Karpas-422 (cell line): ENCODE data around the gene DGAT2L6. TPM values are rescaled to one million over a fixed set of nuclear protein-coding genes. Genes with fewer than 3 reads are reported as not detected.
"Not testable (repeated sequence)": the region's sequence is repeated elsewhere in the genome, so short reads cannot be mapped to it uniquely, and the experiment has no call there.

Source experiments
- DNase-seq: peaks from one replicate; pipeline ENCODE4 v3.0.0-alpha.2; 2015
- H2AFZ ChIP-seq: fragments of 200-600 bp; sonication (generic); 2 replicates; pipeline ENCODE4 v1.6.1; 2014; ENCODE audit warnings: antibody characterized with exemption, low read length, mixed read lengths
- H3K27ac ChIP-seq: fragments of 200-600 bp; sonication (generic); 2 replicates; pipeline ENCODE4 v1.5.1; 2014; ENCODE audit warnings: mild to moderate bottlenecking, low read length, moderate library complexity
- H3K27me3 ChIP-seq: fragments of 200-600 bp; sonication (generic); 2 replicates; pipeline ENCODE4 v1.6.1; 2014; ENCODE audit warnings: low read length, mixed read lengths
- H3K36me3 ChIP-seq: fragments of 200-600 bp; sonication (generic); 2 replicates; pipeline ENCODE4 v1.6.1; 2014; ENCODE audit warnings: low read length, mixed read lengths; ENCODE audit not compliant: insufficient read depth
- H3K4me1 ChIP-seq: fragments of 200-600 bp; sonication (generic); 2 replicates; pipeline ENCODE4 v1.6.1; 2014; ENCODE audit warnings: mild to moderate bottlenecking, low read length, mixed read lengths
- H3K4me2 ChIP-seq: fragments of 200-600 bp; sonication (generic); 2 replicates; pipeline ENCODE4 v1.6.1; 2014; ENCODE audit warnings: low read length, low read depth, mild to moderate bottlenecking; ENCODE audit not compliant: poor library complexity, severe bottlenecking
- H3K4me3 ChIP-seq: fragments of 200-600 bp; sonication (generic); 2 replicates; pipeline ENCODE4 v1.5.1; 2014; ENCODE audit warnings: mild to moderate bottlenecking, antibody characterized with exemption, low read length, mixed read lengths
- H3K79me2 ChIP-seq: fragments of 200-600 bp; sonication (generic); 2 replicates; pipeline ENCODE4 v1.6.1; 2014; ENCODE audit warnings: mild to moderate bottlenecking, low read length, mixed read lengths
- H3K9ac ChIP-seq: fragments of 200-600 bp; sonication (generic); 2 replicates; pipeline ENCODE4 v1.6.0; 2014; ENCODE audit warnings: low read length
- H3K9me2 ChIP-seq: fragments of 200-600 bp; sonication (generic), shearing (Covaris generic); replicated peaks from 2 replicates; pipeline ENCODE4 v1.6.0; 2014; ENCODE audit warnings: mild to moderate bottlenecking, low read length, moderate library complexity; ENCODE audit not compliant: insufficient read depth
- H3K9me3 ChIP-seq: fragments of 300-700, 200-600 bp; sonication (generic); 2 replicates; pipeline ENCODE4 v1.6.1; 2014; ENCODE audit warnings: low read length, mixed read lengths
- H4K20me1 ChIP-seq: fragments of 200-600 bp; sonication (generic); 2 replicates; pipeline ENCODE4 v1.6.1; 2014; ENCODE audit warnings: mild to moderate bottlenecking, antibody characterized with exemption, low read length, low read depth; ENCODE audit not compliant: insufficient read depth
- total RNA-seq: library from RNA; depleted of rRNA; stranded (reverse); fragments of >200 nt; shearing (Covaris generic); gene quantifications from 2 replicates; pipeline ENCODE4 v1.2.3, GENCODE V29; 2014; ENCODE audit warnings: low replicate concordance

The DGAT2L6 gene
- total RNA-seq, 1 experiment from 2014 or later, result not detected

DNA sequence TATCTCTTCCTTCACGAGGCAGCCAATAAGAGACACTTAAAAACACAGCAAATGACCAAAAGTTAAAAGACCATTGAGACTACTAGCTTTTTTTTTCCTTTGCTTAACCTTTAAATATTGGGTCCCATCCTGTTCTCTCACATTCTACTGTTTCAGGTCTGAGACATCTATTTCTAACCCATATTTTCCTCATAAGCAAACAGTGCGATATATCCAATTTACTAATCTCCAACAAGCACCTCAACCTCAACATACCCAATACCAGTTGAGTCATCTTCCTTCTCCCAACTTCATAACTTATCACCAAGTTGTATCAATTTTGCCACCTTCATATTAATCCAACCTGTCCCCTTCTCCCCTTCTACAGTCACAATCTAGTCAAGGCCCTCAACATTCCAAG is 64.2 kb downstream of the DGAT2L6 start:
- DNase-seq, result no peak
- no peak overlapping the region for H3K4me2 ChIP-seq
- H3K9me2 ChIP-seq, result no peaks in the 10 kb centered on the region
- no peaks in the 10 kb centered on the region for H3K9me3 ChIP-seq
- no peaks in the 10 kb centered on the region for H3K27me3 ChIP-seq
- no peaks in the 10 kb centered on the region for H3K4me1 ChIP-seq
- H3K36me3 ChIP-seq, result no peaks in the 10 kb centered on the region
- H2AFZ ChIP-seq, result no peak overlapping the region
- H3K27ac ChIP-seq, result no peak overlapping the region
- H4K20me1 ChIP-seq, result no peaks in the 10 kb centered on the region
- H3K4me3 ChIP-seq, result no peak overlapping the region
- no peak overlapping the region for H3K9ac ChIP-seq
- no peaks in the 10 kb centered on the region for H3K79me2 ChIP-seq

DNA sequence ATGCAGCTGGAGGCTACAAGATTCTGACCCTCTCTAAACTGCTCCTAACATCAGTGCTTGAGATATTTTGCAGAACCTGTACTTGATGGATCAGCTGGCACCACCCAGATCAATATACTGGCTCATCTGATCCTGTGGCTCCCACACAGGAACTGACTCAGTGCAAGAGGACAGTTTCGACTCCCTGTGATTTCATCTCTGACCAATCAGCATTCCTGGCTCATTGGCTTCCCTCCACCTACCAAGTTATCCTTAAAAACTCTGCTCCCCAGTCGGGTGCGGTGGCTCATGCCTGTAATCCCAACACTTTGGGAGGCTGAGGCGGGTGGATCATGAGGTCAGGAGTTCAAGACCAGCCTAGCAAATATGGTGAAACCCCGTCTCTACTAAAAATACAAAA is 66.3 kb downstream of the DGAT2L6 start:
- H3K79me2 ChIP-seq, H3K9me3 ChIP-seq, H3K9me2 ChIP-seq, H4K20me1 ChIP-seq, H3K4me2 ChIP-seq, H3K27me3 ChIP-seq, H3K36me3 ChIP-seq, DNase-seq, H3K4me3 ChIP-seq, H3K4me1 ChIP-seq, H3K9ac ChIP-seq, H2AFZ ChIP-seq, H3K27ac ChIP-seq: not testable (repeated sequence)

DNA sequence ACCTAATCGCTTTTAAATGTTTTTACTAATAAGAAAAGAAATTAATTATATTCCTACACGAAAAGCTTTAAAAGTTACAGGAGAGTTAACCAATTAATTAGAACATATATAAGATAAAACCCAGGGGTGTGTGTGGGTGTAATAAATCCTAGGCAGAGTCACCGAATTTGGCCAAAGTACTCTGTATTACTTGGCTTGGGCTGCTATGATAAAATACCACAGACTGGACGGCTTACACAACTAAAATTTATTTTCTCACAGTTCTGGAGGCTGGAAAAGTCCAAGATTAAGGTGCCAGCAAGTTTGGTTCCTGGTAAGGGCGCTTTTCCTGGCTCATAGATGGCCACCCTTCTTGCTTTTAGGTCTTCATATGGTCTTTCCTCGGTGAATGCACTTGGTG is 67.6 kb downstream of the DGAT2L6 start:
- H3K4me1 ChIP-seq, result no peaks in the 10 kb centered on the region
- H3K4me3 ChIP-seq, result no peak overlapping the region
- no peaks in the 10 kb centered on the region for H3K79me2 ChIP-seq
- no peak overlapping the region for H3K27ac ChIP-seq
- H3K4me2 ChIP-seq, result no peak overlapping the region
- no peak for DNase-seq
- H2AFZ ChIP-seq, result no peak overlapping the region
- no peak overlapping the region for H3K9ac ChIP-seq
- H3K27me3 ChIP-seq, result no peaks in the 10 kb centered on the region
- no peaks in the 10 kb centered on the region for H3K36me3 ChIP-seq
- no peaks in the 10 kb centered on the region for H4K20me1 ChIP-seq
- H3K9me3 ChIP-seq, result no peaks in the 10 kb centered on the region
- H3K9me2 ChIP-seq, result no peaks in the 10 kb centered on the region

DNA sequence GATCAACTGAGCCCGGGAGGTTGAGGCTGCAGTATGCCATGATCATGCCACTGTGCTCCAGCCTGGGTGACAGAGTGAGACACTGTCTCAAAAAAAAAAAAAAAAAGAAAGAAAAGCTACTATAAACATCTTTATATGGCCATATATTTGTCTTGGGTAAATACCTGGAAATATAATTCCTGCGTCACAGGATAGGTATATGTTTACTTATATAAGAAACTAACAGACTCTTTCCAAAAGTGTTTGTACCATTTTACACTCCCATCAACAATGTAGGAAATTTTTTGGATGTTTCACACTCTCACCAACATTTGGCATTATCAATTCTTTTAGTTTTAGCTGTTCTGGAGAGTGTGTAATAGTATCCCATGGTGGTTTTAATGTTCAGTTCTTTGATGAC is 70.0 kb downstream of the DGAT2L6 start:
- Histone ChIP-seq H2AFZ (no peak overlapping the region), H3K79me2 (no peaks in the 10 kb centered on the region), H4K20me1 (no peaks in the 10 kb centered on the region), H3K4me2 (no peak overlapping the region), H3K27ac (no peak overlapping the region), H3K9me3 (no peaks in the 10 kb centered on the region), H3K9ac (no peak overlapping the region), H3K4me1 (no peaks in the 10 kb centered on the region), H3K9me2 (no peaks in the 10 kb centered on the region), H3K4me3 (no peak overlapping the region), H3K36me3 (no peaks in the 10 kb centered on the region), H3K27me3 (no peaks in the 10 kb centered on the region)
- no peak for DNase-seq

DNA sequence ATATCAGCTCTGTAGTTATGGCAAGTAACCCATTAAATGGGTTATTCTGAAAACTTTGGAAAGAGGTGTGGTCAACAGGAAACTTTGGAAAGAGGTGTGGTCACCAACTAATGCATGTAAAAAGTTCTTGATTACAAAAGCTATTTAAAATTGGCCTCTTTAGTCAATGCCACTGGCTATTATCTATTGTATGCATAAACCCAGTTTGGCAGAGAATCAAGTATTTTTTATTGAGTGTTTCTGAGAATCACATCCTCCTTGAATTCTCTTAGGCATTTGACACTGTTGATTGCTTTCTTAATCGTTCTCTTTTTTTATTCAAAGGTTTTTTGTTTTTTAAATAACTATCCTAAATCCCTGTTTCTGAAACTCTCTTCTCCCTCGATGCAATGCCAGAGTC is 75.2 kb downstream of the DGAT2L6 start:
- Histone ChIP-seq H3K4me2 (no peak overlapping the region), H3K27me3 (no peaks in the 10 kb centered on the region), H4K20me1 (no peaks in the 10 kb centered on the region), H3K36me3 (no peaks in the 10 kb centered on the region), H3K9me3 (no peaks in the 10 kb centered on the region), H3K27ac (no peak overlapping the region), H3K4me3 (no peak overlapping the region), H3K9me2 (no peaks in the 10 kb centered on the region), H3K9ac (no peak overlapping the region), H3K79me2 (no peaks in the 10 kb centered on the region), H2AFZ (no peak overlapping the region), H3K4me1 (no peaks in the 10 kb centered on the region)
- no peak for DNase-seq

DNA sequence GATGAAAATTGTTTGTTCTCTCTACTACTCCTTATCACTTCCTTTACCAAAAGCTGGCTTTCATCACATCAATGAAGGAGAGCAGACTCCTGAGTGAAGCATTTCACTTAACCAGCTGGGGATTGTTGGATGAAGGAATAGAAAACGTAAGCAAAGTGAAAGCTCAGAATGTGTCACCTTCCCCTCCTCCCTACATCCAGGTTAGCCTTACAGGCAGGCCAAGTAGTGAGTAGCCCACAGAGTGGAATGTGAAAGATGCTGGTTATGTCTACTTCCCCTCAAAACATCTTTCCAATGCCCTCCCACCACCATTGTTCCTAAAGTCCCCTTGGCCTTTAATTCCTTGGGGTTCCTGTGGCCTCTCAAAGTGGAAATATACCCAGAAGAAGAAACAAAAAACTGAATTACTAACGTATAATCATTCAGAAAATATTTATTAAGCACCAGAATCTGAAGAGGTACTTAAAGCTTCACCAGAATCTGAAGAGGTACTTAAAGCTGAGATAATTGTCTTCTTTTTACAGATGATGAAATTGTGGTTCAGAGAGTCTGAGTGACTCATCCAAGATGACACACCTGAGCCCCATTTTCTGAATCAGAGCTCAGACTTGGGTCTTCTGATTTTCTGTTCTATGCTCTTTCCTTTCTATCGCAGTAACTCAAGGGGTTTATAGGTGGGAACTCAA is 76.2 kb downstream of the DGAT2L6 start:
- Histone ChIP-seq H3K4me2 (no peak overlapping the region), H3K27me3 (no peaks in the 10 kb centered on the region), H3K4me3 (no peak overlapping the region)

DNA sequence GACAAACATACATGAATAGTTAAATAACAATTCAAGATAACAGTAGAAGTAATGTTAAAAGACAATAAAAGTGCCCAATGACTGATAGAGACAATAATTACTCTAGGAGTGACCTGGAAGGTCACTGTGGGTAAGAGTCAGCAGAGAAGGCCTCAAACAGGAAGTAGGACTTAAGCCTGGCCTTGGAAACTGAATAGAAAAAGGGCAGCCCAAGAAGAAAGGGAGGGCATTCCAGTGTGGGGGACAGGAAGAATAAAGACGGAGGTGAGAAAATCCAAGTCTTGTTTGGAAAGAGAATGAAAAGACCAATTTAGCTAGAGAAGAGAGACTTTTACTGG is 76.7 kb downstream of the DGAT2L6 start:
- Histone ChIP-seq H3K4me2 (no peak overlapping the region), H3K27ac (no peak overlapping the region), H3K27me3 (no peaks in the 10 kb centered on the region)

More for the DNA sequence above, 76.2 kb downstream of the DGAT2L6 start:
- H3K79me2 ChIP-seq, result no peaks in the 10 kb centered on the region
- no peak overlapping the region for H3K27ac ChIP-seq
- H3K4me1 ChIP-seq, result no peaks in the 10 kb centered on the region
- no peak overlapping the region for H3K9ac ChIP-seq
- H3K36me3 ChIP-seq, result no peaks in the 10 kb centered on the region
- H3K9me2 ChIP-seq, result no peaks in the 10 kb centered on the region
- H2AFZ ChIP-seq, result no peak overlapping the region
- no peak for DNase-seq
- no peaks in the 10 kb centered on the region for H4K20me1 ChIP-seq
- no peaks in the 10 kb centered on the region for H3K9me3 ChIP-seq

DNA sequence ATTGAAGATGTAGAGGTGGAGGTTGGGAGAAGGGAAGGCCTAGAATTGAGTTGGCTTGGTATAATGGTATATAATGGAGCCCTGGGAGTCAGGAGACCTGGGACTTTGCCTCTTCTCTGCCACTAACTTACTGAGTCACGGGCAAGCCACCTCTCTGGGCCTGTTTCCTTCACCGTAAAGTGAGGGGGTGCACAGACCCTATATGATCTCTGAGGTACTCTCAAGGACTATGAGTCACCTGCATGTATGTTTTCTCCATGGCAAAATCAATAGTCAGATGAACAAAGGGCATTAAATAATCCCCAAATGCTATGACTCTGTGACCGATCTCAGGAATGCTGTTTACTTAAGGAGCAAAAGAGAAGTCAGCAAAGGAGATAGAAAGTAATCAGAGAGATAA is 77.6 kb downstream of the DGAT2L6 start:
- H3K4me1 ChIP-seq, result no peaks in the 10 kb centered on the region
- H3K9me2 ChIP-seq, result no peaks in the 10 kb centered on the region
- H3K4me2 ChIP-seq, result no peak overlapping the region
- H3K27ac ChIP-seq, result no peak overlapping the region
- no peaks in the 10 kb centered on the region for H3K27me3 ChIP-seq
- no peak for DNase-seq
- no peak overlapping the region for H3K4me3 ChIP-seq
- H3K79me2 ChIP-seq, result no peaks in the 10 kb centered on the region
- H2AFZ ChIP-seq, result no peak overlapping the region
- H3K9ac ChIP-seq, result no peak overlapping the region
- no peaks in the 10 kb centered on the region for H3K9me3 ChIP-seq
- no peaks in the 10 kb centered on the region for H4K20me1 ChIP-seq
- no peaks in the 10 kb centered on the region for H3K36me3 ChIP-seq

More for the DNA sequence above, 76.7 kb downstream of the DGAT2L6 start:
- Histone ChIP-seq H4K20me1 (no peaks in the 10 kb centered on the region), H2AFZ (no peak overlapping the region), H3K4me3 (no peak overlapping the region), H3K9me2 (no peaks in the 10 kb centered on the region), H3K79me2 (no peaks in the 10 kb centered on the region), H3K9ac (no peak overlapping the region), H3K4me1 (no peaks in the 10 kb centered on the region), H3K36me3 (no peaks in the 10 kb centered on the region), H3K9me3 (no peaks in the 10 kb centered on the region)
- no peak for DNase-seq
